ENCODE data around the gene C1QTNF1.

C1QTNF1 gene

GRCh38 chr17:78979780-78980623 is 44.0 kb upstream of the C1QTNF1 start, which contains the start of gene LGALS3BP:
Gene LGALS3BP (minus strand): TSS chr17:78979923. CDS start chr17:78977191, 2,732 bp downstream.
- peak; percentile 27 for DNase-seq (ENCODE audit: extremely low read depth, low read depth)
- peak within 1 kb of the TSS; percentile 22 for H3K4me3 ChIP-seq (replicated peaks; ENCODE audit: low read depth, low read length)

GRCh38 chr17:78980624-78980972 is 43.4 kb upstream of the C1QTNF1 start:
- H3K4me3 ChIP-seq (replicated peaks; ENCODE audit: low read depth, low read length): no peak overlapping the region
- TF ChIP-seq CTCF (IDR thresholded peaks at IDR 0.05; ENCODE audit: low read depth, low read length, missing control alignments): no peak
- no peak for DNase-seq (ENCODE audit: extremely low read depth, low read depth)

More at GRCh38 chr17:78979780-78980623, 44.0 kb upstream of the C1QTNF1 start, which contains the start of gene LGALS3BP:
- no peak for TF ChIP-seq CTCF (IDR thresholded peaks at IDR 0.05; ENCODE audit: low read depth, low read length, missing control alignments)

GRCh38 chr17:78981010-78981888 is 42.7 kb upstream of the C1QTNF1 start:
- DNase-seq (ENCODE audit: extremely low read depth, low read depth): no peak
- no peak for TF ChIP-seq CTCF (IDR thresholded peaks at IDR 0.05; ENCODE audit: low read depth, low read length, missing control alignments)
- H3K4me3 ChIP-seq (replicated peaks; ENCODE audit: low read depth, low read length): no peak overlapping the region

GRCh38 chr17:78985395-78985794 is 38.6 kb upstream of the C1QTNF1 start:
- DNase-seq (ENCODE audit: extremely low read depth, low read depth): no peak
- no peak overlapping the region for H3K4me3 ChIP-seq (replicated peaks; ENCODE audit: low read depth, low read length)
- TF ChIP-seq CTCF (IDR thresholded peaks at IDR 0.05; ENCODE audit: low read depth, low read length, missing control alignments): no peak

DNA sequence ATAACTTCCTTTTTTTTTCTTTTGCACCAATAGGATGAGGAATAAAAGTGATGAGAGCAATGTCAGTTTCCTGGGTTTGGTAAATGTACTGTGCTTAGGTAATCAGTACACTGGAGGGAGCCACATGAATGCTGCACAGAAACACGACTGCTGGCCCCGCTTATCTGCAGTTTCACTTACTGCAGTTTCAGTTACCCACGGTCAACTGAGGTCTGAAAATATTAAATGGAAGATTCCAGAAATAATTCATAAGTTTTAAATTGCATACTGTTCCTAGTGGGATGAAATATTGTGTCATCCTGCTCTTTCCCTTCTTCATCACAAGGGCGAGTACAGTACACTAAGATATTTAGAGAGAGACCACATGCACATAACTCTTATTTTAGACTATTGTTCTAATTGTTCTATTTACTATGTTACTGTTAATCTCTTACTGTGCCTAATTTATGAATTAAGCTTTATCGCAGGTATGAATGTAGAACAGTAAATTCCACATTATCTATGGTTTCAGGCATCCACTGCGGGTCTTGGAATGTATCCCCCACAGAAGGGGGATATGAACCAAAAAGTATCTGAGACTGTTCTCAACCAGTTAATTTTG is 37.8 kb upstream of the C1QTNF1 start:
- TF ChIP-seq CTCF (IDR thresholded peaks at IDR 0.05; ENCODE audit: low read depth, low read length, missing control alignments): no peak
- no peak for DNase-seq (ENCODE audit: extremely low read depth, low read depth)
- peak overlapping the region; percentile 24 for H3K4me3 ChIP-seq (replicated peaks; ENCODE audit: low read depth, low read length)

- peak overlapping the region; percentile 24 for H3K4me3 ChIP-seq (replicated peaks; ENCODE audit: low read depth, low read length)
- no peak for DNase-seq (ENCODE audit: extremely low read depth, low read depth)
- no peak for TF ChIP-seq CTCF (IDR thresholded peaks at IDR 0.05; ENCODE audit: low read depth, low read length, missing control alignments)
These were observed 37.2 kb upstream of the C1QTNF1 start for GRCh38 chr17:78986649-78987328.
